SU-DHL-6 (cell line): ENCODE results near the gene SPP2.

Experiments used
- H2AFZ ChIP-seq: fragments of 200-600 bp; sonication (generic); 2 replicates; pipeline ENCODE4 v1.6.1; 2014; ENCODE audit warnings: low read depth, mild to moderate bottlenecking, moderate library complexity, mixed read lengths, antibody characterized with exemption, low read length; ENCODE audit not compliant: severe bottlenecking
- H3F3A ChIP-seq: fragments of 200-600 bp; shearing (Covaris generic); 2 replicates; pipeline ENCODE4 v1.6.0; 2016; ENCODE audit warnings: antibody characterized with exemption, mild to moderate bottlenecking; ENCODE audit not compliant: insufficient read depth
- H3K27ac ChIP-seq: fragments of 200-600 bp; sonication (generic); 2 replicates; pipeline ENCODE4 v1.5.1; 2016; ENCODE audit warnings: low read depth, mild to moderate bottlenecking, low read length, moderate library complexity, mixed read lengths
- H3K27me3 ChIP-seq: fragments of 200-600 bp; sonication (generic), shearing (Covaris generic); 2 replicates; pipeline ENCODE4 v1.6.0; 2014; ENCODE audit warnings: mild to moderate bottlenecking, low read length
- H3K36me3 ChIP-seq: fragments of 200-600 bp; sonication (generic); 2 replicates; pipeline ENCODE4 v1.6.1; 2014; ENCODE audit warnings: mild to moderate bottlenecking, low read length, mixed read lengths
- H3K4me2 ChIP-seq: fragments of 300-600, 200-600 bp; shearing (Covaris generic), sonication (generic); 2 replicates; pipeline ENCODE4 v1.6.0; 2014; ENCODE audit warnings: low read length, low read depth, mild to moderate bottlenecking; ENCODE audit not compliant: poor library complexity, severe bottlenecking
- H3K4me3 ChIP-seq: fragments of 200-600 bp; sonication (generic); 2 replicates; pipeline ENCODE4 v1.5.1; 2014; ENCODE audit warnings: antibody characterized with exemption, low read length, mild to moderate bottlenecking, mixed read lengths; ENCODE audit not compliant: insufficient read depth, poor library complexity, severe bottlenecking
- H3K79me2 ChIP-seq: fragments of 200-600 bp; sonication (generic); 2 replicates; pipeline ENCODE4 v1.6.1; 2014; ENCODE audit warnings: mild to moderate bottlenecking, low read length, moderate library complexity; ENCODE audit not compliant: insufficient read depth
- H3K9ac ChIP-seq: fragments of 200-600 bp; sonication (generic); 2 replicates; pipeline ENCODE4 v1.7.0; 2014; ENCODE audit warnings: mild to moderate bottlenecking, low read length
- H3K9me2 ChIP-seq: fragments of 200-600 bp; sonication (generic); replicated peaks from 2 replicates; pipeline ENCODE4 v1.6.1; 2014; ENCODE audit warnings: low read length; ENCODE audit not compliant: insufficient read depth
- H3K9me3 ChIP-seq: fragments of 200-600 bp; sonication (generic); 2 replicates; pipeline ENCODE4 v1.6.1; 2014; ENCODE audit warnings: low read length, mixed read lengths; ENCODE audit not compliant: insufficient read depth
- H4K20me1 ChIP-seq: fragments of 200-600 bp; sonication (generic); 2 replicates; pipeline ENCODE4 v1.6.1; 2014; ENCODE audit warnings: low read depth, mild to moderate bottlenecking, antibody characterized with exemption, low read length, moderate library complexity, mixed read lengths
- EZH2phosphoT487 ChIP-seq: fragments of 200-600 bp; sonication (generic), shearing (Covaris generic); conservative IDR thresholded peaks from 2 replicates; pipeline ENCODE4 v1.6.1; 2018; ENCODE audit warnings: mild to moderate bottlenecking, antibody characterized with exemption, low read length, moderate library complexity, mixed read lengths
- TF ChIP-seq, protein P1 (sequence below): fragments of 200-600 bp; sonication (generic); IDR thresholded peaks from one replicate; pipeline ENCODE4 v1.5.1; 2017; ENCODE audit warnings: antibody characterized with exemption, mild to moderate bottlenecking, low read length, moderate library complexity; ENCODE audit not compliant: insufficient read depth, poor library complexity, severe bottlenecking

SPP2 gene

DNA sequence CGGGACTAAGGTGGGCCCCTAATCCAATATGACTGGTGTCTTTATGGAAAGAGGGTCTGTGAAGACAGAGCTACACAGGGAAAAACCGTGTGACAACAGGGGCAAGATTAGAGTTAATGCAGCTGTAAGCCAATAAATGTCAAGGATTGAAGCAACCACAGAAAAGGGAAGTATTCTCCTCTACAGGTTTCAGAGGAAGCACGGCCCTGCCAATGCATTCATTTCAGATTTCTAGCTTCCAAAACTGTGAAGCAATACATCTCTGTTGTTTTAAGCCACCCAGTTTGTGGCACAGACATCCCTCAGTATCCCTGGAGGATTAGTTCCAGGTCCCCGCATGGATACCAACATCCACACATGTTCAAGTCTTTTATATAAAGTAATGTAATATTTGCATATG is 48.8 kb downstream of the SPP2 start:
- Histone ChIP-seq H3K4me2 (no peak overlapping the region), H3K36me3 (no peaks in the 10 kb centered on the region), H3F3A (no peaks in the 10 kb centered on the region), H3K9me3 (no peaks in the 10 kb centered on the region), H3K27ac (no peak overlapping the region), H3K9ac (no peak overlapping the region), H3K79me2 (no peaks in the 10 kb centered on the region), H3K4me3 (no peak overlapping the region), H4K20me1 (no peaks in the 10 kb centered on the region), H3K9me2 (no peaks in the 10 kb centered on the region), H3K27me3 (no peaks in the 10 kb centered on the region), H2AFZ (no peak overlapping the region)
- TF ChIP-seq EZH2phosphoT487: no peak
- TF ChIP-seq, protein P1, sequence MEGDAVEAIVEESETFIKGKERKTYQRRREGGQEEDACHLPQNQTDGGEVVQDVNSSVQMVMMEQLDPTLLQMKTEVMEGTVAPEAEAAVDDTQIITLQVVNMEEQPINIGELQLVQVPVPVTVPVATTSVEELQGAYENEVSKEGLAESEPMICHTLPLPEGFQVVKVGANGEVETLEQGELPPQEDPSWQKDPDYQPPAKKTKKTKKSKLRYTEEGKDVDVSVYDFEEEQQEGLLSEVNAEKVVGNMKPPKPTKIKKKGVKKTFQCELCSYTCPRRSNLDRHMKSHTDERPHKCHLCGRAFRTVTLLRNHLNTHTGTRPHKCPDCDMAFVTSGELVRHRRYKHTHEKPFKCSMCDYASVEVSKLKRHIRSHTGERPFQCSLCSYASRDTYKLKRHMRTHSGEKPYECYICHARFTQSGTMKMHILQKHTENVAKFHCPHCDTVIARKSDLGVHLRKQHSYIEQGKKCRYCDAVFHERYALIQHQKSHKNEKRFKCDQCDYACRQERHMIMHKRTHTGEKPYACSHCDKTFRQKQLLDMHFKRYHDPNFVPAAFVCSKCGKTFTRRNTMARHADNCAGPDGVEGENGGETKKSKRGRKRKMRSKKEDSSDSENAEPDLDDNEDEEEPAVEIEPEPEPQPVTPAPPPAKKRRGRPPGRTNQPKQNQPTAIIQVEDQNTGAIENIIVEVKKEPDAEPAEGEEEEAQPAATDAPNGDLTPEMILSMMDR: no peak

DNA sequence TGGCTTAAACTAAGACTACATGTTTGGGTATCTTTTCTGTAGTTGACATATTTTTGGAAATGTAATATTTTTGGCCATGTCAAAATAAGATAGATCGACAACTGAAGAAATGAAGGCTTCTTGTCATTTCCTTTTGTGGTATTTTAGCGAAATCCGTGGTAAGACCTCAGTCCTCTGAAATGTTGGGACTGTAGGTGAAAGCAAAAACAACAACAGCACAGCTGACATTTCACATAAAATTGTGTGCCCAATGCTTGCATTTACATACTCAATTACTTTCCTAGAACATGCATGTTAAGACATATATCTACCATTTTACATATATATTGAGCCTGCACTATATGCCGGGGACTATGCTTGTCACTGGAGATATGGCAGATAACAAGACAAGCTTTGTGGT is 50.2 kb downstream of the SPP2 start:
- Histone ChIP-seq H3K9ac (no peak overlapping the region), H3K4me2 (no peak overlapping the region), H4K20me1 (no peaks in the 10 kb centered on the region), H3K9me2 (no peaks in the 10 kb centered on the region), H3K9me3 (no peaks in the 10 kb centered on the region), H3K4me3 (no peak overlapping the region), H3K79me2 (no peaks in the 10 kb centered on the region), H2AFZ (no peak overlapping the region), H3F3A (no peaks in the 10 kb centered on the region), H3K27ac (no peak overlapping the region), H3K36me3 (no peaks in the 10 kb centered on the region), H3K27me3 (no peaks in the 10 kb centered on the region)
- TF ChIP-seq, protein P1: no peak
- no peak for TF ChIP-seq EZH2phosphoT487

DNA sequence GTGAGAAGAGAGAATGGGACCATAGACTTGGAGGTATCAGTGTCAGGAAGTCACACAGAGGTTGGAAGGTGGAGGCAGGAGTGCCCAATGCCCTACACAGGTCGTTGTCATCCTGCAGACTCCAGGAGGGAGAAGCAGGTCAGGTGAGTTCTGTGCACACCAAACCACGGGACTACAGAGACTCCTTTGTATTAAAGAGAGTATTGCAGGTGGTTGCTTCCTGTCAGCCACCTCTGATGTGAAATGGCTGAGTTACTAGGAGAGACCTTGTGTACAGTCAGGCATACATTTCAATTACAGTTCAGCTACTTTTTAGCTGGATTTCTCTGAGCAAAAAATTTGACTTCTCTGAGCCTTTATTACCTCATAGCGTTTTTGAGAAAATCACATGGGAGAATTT is 51.6 kb downstream of the SPP2 start:
- no peaks in the 10 kb centered on the region for H4K20me1 ChIP-seq
- no peaks in the 10 kb centered on the region for H3K79me2 ChIP-seq
- no peaks in the 10 kb centered on the region for H3K9me2 ChIP-seq
- no peak for TF ChIP-seq EZH2phosphoT487
- TF ChIP-seq, protein P1: no peak
- H3K9me3 ChIP-seq: no peaks in the 10 kb centered on the region
- H3K27ac ChIP-seq: no peak overlapping the region
- no peak overlapping the region for H3K9ac ChIP-seq
- H2AFZ ChIP-seq: no peak overlapping the region
- no peaks in the 10 kb centered on the region for H3K36me3 ChIP-seq
- no peak overlapping the region for H3K4me2 ChIP-seq
- H3K27me3 ChIP-seq: no peaks in the 10 kb centered on the region
- no peak overlapping the region for H3K4me3 ChIP-seq
- H3F3A ChIP-seq: no peaks in the 10 kb centered on the region

DNA sequence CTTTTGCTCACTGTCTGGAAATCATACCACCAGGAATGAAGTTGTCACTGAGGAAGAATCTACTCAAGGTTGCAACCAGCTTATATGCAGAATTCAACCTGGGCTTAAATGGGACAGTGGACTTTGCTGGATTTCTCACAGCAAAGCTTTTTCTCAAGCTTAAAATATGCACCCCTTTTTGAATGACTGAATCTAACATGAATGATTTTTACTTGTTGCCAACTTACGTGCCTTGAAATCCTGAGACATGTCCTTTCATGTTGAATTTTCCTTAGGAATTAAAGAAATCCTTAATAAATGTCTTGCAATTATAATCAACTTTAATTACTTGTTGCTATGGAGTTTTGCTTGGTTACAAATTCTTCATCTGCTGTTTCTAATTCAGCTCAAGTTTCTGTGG is 57.4 kb downstream of the SPP2 start:
- H3K4me2 ChIP-seq: no peak overlapping the region
- no peak overlapping the region for H3K9ac ChIP-seq
- H3K27ac ChIP-seq: no peak overlapping the region
- no peaks in the 10 kb centered on the region for H3F3A ChIP-seq
- no peaks in the 10 kb centered on the region for H3K36me3 ChIP-seq
- no peaks in the 10 kb centered on the region for H3K79me2 ChIP-seq
- no peaks in the 10 kb centered on the region for H3K27me3 ChIP-seq
- TF ChIP-seq EZH2phosphoT487: no peak
- TF ChIP-seq, protein P1: no peak
- no peaks in the 10 kb centered on the region for H3K9me3 ChIP-seq
- H4K20me1 ChIP-seq: no peaks in the 10 kb centered on the region
- H3K4me3 ChIP-seq: no peak overlapping the region
- no peak overlapping the region for H2AFZ ChIP-seq
- no peaks in the 10 kb centered on the region for H3K9me2 ChIP-seq
